ENCODE data around the gene TNFRSF14.
A peak's percentile ranks its signal among the peaks of the same experiment; 100 is the strongest.

Gene TNFRSF14

GRCh38 chr1:2593251-2593878, 37.2 kb downstream of the TNFRSF14 start:
- no peak for ATAC-seq
- no peak for TF ChIP-seq ISL1 (CRISPR knock-in tag; IDR thresholded peaks at IDR 0.05)
- TF ChIP-seq CSDC2 (CRISPR knock-in tag; IDR thresholded peaks at IDR 0.05) = no peak
- no peak for TF ChIP-seq RARB (CRISPR knock-in tag; IDR thresholded peaks at IDR 0.05)
- TF ChIP-seq ESRRG (CRISPR knock-in tag; IDR thresholded peaks at IDR 0.05) = no peak
- TF ChIP-seq CSRNP3 (CRISPR knock-in tag; IDR thresholded peaks at IDR 0.05) = no peak
- no peak for TF ChIP-seq ZNF70 (CRISPR knock-in tag; IDR thresholded peaks at IDR 0.05)
- no peak for TF ChIP-seq ARNTL (CRISPR knock-in tag; IDR thresholded peaks at IDR 0.05; ENCODE audit: borderline replicate concordance, low read depth)
- TF ChIP-seq SNAI2 (CRISPR knock-in tag; IDR thresholded peaks at IDR 0.05) = no peak
- TF ChIP-seq OSR1 (CRISPR knock-in tag; IDR thresholded peaks at IDR 0.05) = no peak
- TF ChIP-seq ZFP3 (CRISPR knock-in tag; IDR thresholded peaks at IDR 0.05) = no peak
- no peak for TF ChIP-seq POU6F1 (CRISPR knock-in tag; IDR thresholded peaks at IDR 0.05; ENCODE audit: borderline replicate concordance, low read depth)
- TF ChIP-seq TCF4 (CRISPR knock-in tag; IDR thresholded peaks at IDR 0.05; ENCODE audit: borderline replicate concordance) = no peak
- TF ChIP-seq PPARA (CRISPR knock-in tag; IDR thresholded peaks at IDR 0.05; ENCODE audit: borderline replicate concordance) = no peak
- no peak for TF ChIP-seq ZC3H10 (CRISPR knock-in tag; IDR thresholded peaks at IDR 0.05)
- TF ChIP-seq ZNF8 (CRISPR knock-in tag; IDR thresholded peaks at IDR 0.05) = no peak

- peak; percentile 59 for ATAC-seq
These were observed 38.0 kb downstream of the TNFRSF14 start for GRCh38 chr1:2594001-2594640.

GRCh38 chr1:2594641-2595131, 38.5 kb downstream of the TNFRSF14 start:
- ATAC-seq = no peak
- TF ChIP-seq ARNTL (CRISPR knock-in tag; IDR thresholded peaks at IDR 0.05; ENCODE audit: borderline replicate concordance, low read depth) (no peak), PATZ1 (CRISPR knock-in tag; IDR thresholded peaks at IDR 0.05; ENCODE audit: borderline replicate concordance) (no peak), BACH2 (CRISPR knock-in tag; IDR thresholded peaks at IDR 0.05; ENCODE audit: borderline replicate concordance) (no peak), ZNF565 (CRISPR knock-in tag; conservative IDR thresholded peaks at IDR 0.05; ENCODE audit: low read depth) (no peak), TCF4 (CRISPR knock-in tag; IDR thresholded peaks at IDR 0.05; ENCODE audit: borderline replicate concordance) (no peak), ZNF70 (CRISPR knock-in tag; IDR thresholded peaks at IDR 0.05) (no peak), GLIS3 (CRISPR knock-in tag; IDR thresholded peaks at IDR 0.05) (no peak), ISL1 (CRISPR knock-in tag; IDR thresholded peaks at IDR 0.05) (no peak), ZNF8 (CRISPR knock-in tag; IDR thresholded peaks at IDR 0.05) (no peak), OSR1 (CRISPR knock-in tag; IDR thresholded peaks at IDR 0.05) (no peak), ZFP30 (CRISPR knock-in tag; IDR thresholded peaks at IDR 0.05) (no peak), TOX (CRISPR knock-in tag; IDR thresholded peaks at IDR 0.05; ENCODE audit: borderline replicate concordance) (no peak), SNAI2 (CRISPR knock-in tag; IDR thresholded peaks at IDR 0.05) (no peak), POU6F1 (CRISPR knock-in tag; IDR thresholded peaks at IDR 0.05; ENCODE audit: borderline replicate concordance, low read depth) (no peak), CSRNP3 (CRISPR knock-in tag; IDR thresholded peaks at IDR 0.05) (no peak), ESRRG (CRISPR knock-in tag; IDR thresholded peaks at IDR 0.05) (no peak)

More at GRCh38 chr1:2594001-2594640, 38.0 kb downstream of the TNFRSF14 start:
- TF ChIP-seq TSHZ2 (CRISPR knock-in tag; IDR thresholded peaks at IDR 0.05) = no peak

Measured in SK-N-SH treated with all-trans-retinoic acid at 6 μM for 48 hours (cell line).